Measurements from ENCODE around the gene PRR36. TPM values are rescaled to one million over a fixed set of nuclear protein-coding genes. Genes with fewer than 3 reads are reported as not detected.
A peak's percentile ranks its signal among the peaks of the same experiment; 100 is the strongest.

Gene PRR36
- total RNA-seq, 1 donor = not detected

GRCh38 chr19:7916103-7916954 is 42.1 kb upstream of the PRR36 start:
- TF ChIP-seq, protein P1, sequence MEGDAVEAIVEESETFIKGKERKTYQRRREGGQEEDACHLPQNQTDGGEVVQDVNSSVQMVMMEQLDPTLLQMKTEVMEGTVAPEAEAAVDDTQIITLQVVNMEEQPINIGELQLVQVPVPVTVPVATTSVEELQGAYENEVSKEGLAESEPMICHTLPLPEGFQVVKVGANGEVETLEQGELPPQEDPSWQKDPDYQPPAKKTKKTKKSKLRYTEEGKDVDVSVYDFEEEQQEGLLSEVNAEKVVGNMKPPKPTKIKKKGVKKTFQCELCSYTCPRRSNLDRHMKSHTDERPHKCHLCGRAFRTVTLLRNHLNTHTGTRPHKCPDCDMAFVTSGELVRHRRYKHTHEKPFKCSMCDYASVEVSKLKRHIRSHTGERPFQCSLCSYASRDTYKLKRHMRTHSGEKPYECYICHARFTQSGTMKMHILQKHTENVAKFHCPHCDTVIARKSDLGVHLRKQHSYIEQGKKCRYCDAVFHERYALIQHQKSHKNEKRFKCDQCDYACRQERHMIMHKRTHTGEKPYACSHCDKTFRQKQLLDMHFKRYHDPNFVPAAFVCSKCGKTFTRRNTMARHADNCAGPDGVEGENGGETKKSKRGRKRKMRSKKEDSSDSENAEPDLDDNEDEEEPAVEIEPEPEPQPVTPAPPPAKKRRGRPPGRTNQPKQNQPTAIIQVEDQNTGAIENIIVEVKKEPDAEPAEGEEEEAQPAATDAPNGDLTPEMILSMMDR (IDR thresholded peaks at IDR 0.05; ENCODE audit: insufficient read depth, low read depth, low read length) = no peak
- peak overlapping the region; percentile 52 for H3K4me3 ChIP-seq (ENCODE audit: low read depth, low read length)
- peak; percentile 11 for DNase-seq (ENCODE audit: low read depth)

- TF ChIP-seq, protein P1 (IDR thresholded peaks at IDR 0.05; ENCODE audit: insufficient read depth, low read depth, low read length) = no peak
- peak overlapping the region; percentile 52 for H3K4me3 ChIP-seq (ENCODE audit: low read depth, low read length)
- no peak for DNase-seq (ENCODE audit: low read depth)
Observed at GRCh38 chr19:7915250-7916102, 41.3 kb upstream of the PRR36 start.

- no peak for DNase-seq (ENCODE audit: low read depth)
- TF ChIP-seq, protein P1 (IDR thresholded peaks at IDR 0.05; ENCODE audit: insufficient read depth, low read depth, low read length) = no peak
- no peak within 1 kb of the TSS for H3K4me3 ChIP-seq (ENCODE audit: low read depth, low read length)
Observed at GRCh38 chr19:7914598-7915045, 40.4 kb upstream of the PRR36 start, which contains the start of gene TGFBR3L. TGFBR3L (plus strand) TSS chr19:7914830.

DNA sequence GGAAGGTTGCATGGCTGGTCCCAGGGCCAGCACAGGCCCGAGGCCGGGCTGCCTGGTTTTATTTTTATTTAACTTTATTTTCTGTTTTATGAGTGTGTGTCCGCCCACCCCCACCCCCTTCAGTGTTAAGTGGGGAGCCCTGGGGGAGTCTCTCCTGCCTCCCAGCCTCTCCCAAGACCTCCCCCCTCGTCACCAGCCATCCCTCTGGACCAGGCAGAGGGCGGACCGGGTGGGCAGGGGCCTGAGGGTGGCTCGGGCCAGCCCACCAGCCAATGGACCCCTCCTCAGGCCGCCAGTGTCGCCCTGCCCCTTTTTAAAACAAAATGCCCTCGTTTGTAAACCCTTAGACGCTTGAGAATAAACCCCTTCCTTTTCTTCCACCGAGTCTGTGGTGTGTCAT is 39.9 kb upstream of the PRR36 start:
- TF ChIP-seq, protein P1 (IDR thresholded peaks at IDR 0.05; ENCODE audit: insufficient read depth, low read depth, low read length) = no peak
- DNase-seq (ENCODE audit: low read depth) = no peak
- H3K4me3 ChIP-seq (ENCODE audit: low read depth, low read length) = no peak overlapping the region

DNA sequence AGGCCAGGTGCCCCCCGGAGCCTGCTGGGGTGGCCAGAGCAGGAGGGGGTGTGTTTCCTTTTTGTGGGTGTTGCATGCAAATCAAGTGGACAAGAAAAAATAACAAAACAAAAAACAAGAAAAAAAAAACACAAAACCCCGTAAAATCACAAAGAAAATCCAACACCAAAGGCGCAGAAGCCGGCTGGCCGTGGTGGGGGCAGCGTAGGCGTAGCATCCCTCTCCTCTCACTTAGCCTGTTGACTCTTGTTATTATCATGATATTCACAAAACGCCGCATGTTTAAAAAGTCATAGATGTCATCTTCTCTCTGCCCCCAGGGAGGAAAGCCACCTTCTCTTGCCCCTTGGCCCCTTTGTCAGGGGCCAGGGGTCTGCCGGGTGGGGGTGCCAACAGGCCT is 39.5 kb upstream of the PRR36 start:
- no peak for DNase-seq (ENCODE audit: low read depth)

More for the DNA sequence above, 39.5 kb upstream of the PRR36 start:
- TF ChIP-seq, protein P1 (IDR thresholded peaks at IDR 0.05; ENCODE audit: insufficient read depth, low read depth, low read length) = no peak
- H3K4me3 ChIP-seq (ENCODE audit: low read depth, low read length) = no peak overlapping the region
